DND-41 (cell line): ENCODE results near the gene SPINK9.

ENCODE experiments used
- CTCF ChIP-seq: IDR thresholded peaks from 2 replicates; pipeline ENCODE4 v1.5.1; 2012; ENCODE audit warnings: borderline replicate concordance, low read length, moderate library complexity, mild to moderate bottlenecking; ENCODE audit not compliant: poor library complexity, severe bottlenecking; ENCODE audit errors: extremely low read depth
- EZH2 ChIP-seq: IDR thresholded peaks from 3 replicates; pipeline ENCODE4 v1.6.1; 2012; ENCODE audit warnings: borderline replicate concordance, low read depth, mild to moderate bottlenecking, moderate library complexity, low read length, inconsistent platforms; ENCODE audit not compliant: severe bottlenecking

- TF ChIP-seq CTCF = no peak
- TF ChIP-seq EZH2 = no peak
These were observed 37.5 kb downstream of the SPINK9 start for GRCh38 chr5:148372893-148373292.
